Stomach smooth muscle (tissue), 2 donors: ENCODE results near the gene ANGPTL2.

Experiments
- H3K27ac ChIP-seq: one replicate; pipeline ENCODE4 v1.7.0; 2013; ENCODE audit warnings: mild to moderate bottlenecking, low read length, inconsistent platforms
- H3K27me3 ChIP-seq, 2 donors: one replicate each; pipeline ENCODE4 v1.7.0; 2013; ENCODE audit warnings: low read length in 2 of 2; ENCODE audit not compliant: insufficient read depth in 2 of 2, control insufficient read depth in 1 of 2
- H3K36me3 ChIP-seq, 2 donors: one replicate each; pipeline ENCODE4 v1.7.0; 2013; ENCODE audit warnings: low read length in 2 of 2; ENCODE audit not compliant: control insufficient read depth in 2 of 2, insufficient read depth in 2 of 2
- H3K4me1 ChIP-seq: one replicate; pipeline ENCODE4 v1.7.0; 2013; ENCODE audit warnings: low read length; ENCODE audit not compliant: control insufficient read depth, insufficient read depth
- H3K4me3 ChIP-seq, 2 donors: one replicate each; pipeline ENCODE4 v1.7.0; 2013; ENCODE audit warnings: low read length in 2 of 2
- H3K9ac ChIP-seq, 2 donors: one replicate each; pipeline ENCODE4 v1.7.0; 2013; ENCODE audit warnings: low read length in 2 of 2, mild to moderate bottlenecking in 1 of 2
- H3K9me3 ChIP-seq, 2 donors: one replicate each; pipeline ENCODE4 v1.7.0; 2013; ENCODE audit warnings: low read length in 2 of 2; ENCODE audit not compliant: control insufficient read depth in 2 of 2
- donor health status: healthy.
- donor health status: Pancreatic carcinoma.

The ANGPTL2 gene

DNA sequence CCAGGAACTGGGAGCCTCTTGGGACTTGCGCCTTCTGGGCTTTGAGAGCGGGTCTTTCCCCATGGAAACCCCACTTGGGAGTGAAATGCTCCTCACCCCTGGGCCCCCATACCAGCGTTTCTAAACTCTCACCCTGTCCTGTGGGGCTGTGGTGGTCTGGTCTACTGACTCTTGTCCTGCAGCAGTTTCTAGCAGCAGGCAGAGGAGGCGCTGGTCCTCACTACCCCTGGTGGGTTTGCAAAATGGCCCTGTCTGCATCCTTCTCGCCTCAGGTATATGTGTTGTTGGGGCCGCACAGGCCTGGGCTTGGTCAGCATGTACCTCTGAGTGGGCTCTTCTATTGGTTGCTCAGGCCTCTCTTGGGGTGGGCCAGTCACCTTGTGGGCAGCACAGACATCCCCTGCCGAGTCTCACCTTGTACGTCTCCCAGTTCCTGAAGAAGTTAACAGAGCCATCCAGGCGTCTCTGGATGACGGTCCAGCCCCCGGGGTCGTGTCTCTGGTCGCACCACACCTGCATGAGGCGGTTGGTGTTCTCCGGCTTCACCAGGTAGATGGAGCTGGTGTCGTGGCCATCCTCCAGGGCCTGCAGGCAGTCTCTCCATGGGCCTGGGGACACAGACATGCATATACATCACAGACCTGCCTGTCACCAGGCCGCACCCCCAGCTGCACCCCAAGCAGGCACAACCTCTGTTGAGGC is 29.0 kb downstream of the ANGPTL2 start:
- H3K36me3 ChIP-seq: peaks cover 43 to 50% of the 10 kb centered on the region in 2 donors
- H3K27me3 ChIP-seq: no peaks in the 10 kb centered on the region
- H3K9me3 ChIP-seq: no peaks in the 10 kb centered on the region
- H3K4me3 ChIP-seq: no peak overlapping the region
- H3K9ac ChIP-seq: no peak overlapping the region
- H3K4me1 ChIP-seq: peaks cover 11% of the 10 kb centered on the region
- no peak overlapping the region for H3K27ac ChIP-seq

DNA sequence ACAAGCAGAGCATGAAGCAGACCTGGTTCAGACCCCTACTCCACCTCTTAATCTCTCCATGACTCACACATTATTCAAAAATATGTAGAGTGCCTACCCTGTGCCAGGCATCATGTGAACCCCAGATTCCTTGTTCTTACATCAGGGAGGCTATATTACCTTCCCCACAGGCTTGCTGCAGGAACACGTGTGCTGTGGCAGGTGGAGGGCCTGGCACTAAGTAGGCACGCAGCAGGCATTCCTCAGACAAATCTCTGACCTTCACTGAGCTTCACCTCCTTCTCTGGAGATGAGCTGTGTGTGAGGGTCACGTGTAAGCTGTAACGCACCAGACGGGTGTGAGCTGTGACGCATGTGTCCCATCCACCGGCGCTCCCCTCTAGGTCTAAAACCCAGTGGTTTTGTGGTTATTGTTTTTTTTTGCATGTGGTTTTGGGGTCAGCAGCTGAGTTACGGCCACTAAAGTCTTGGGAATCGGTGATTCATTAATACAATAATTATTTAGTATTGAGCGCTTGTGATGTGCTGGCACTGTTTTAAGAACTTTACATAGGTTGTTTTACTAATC is 30.3 kb downstream of the ANGPTL2 start:
- Histone ChIP-seq H3K27ac (peak overlapping the region; percentile 11), H3K4me1 (peaks cover 6% of the 10 kb centered on the region), H3K9me3 (no peaks in the 10 kb centered on the region), H3K36me3 (peaks cover 55 to 57% of the 10 kb centered on the region in 2 donors), H3K9ac (no peak overlapping the region), H3K27me3 (no peaks in the 10 kb centered on the region), H3K4me3 (no peak overlapping the region)

DNA sequence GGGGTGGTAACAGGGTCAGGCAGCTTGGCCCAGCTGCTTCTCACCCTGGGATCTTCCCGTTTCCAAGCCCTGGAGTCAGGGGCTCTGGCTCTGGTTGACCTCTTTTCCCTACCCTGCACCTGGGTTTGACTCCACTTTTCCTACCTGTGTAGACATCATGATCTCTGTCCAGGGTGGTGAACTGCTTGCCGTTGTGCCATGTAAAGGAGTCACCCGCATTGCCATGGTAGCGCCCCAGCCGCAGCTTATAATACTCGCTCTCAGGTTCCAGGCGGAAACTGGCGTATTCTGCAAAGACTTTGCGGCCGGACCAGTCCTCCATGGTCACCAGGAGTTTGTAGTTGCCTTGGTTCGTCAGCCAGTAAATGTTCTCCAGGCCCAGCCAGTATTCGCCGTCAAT is 30.9 kb downstream of the ANGPTL2 start:
- peak overlapping the region; percentile 11 for H3K27ac ChIP-seq
- peaks cover 6% of the 10 kb centered on the region for H3K4me1 ChIP-seq
- H3K9ac ChIP-seq: no peak overlapping the region
- no peaks in the 10 kb centered on the region for H3K9me3 ChIP-seq
- H3K4me3 ChIP-seq: no peak overlapping the region
- peaks cover 55 to 61% of the 10 kb centered on the region in 2 donors for H3K36me3 ChIP-seq
- no peaks in the 10 kb centered on the region for H3K27me3 ChIP-seq

DNA sequence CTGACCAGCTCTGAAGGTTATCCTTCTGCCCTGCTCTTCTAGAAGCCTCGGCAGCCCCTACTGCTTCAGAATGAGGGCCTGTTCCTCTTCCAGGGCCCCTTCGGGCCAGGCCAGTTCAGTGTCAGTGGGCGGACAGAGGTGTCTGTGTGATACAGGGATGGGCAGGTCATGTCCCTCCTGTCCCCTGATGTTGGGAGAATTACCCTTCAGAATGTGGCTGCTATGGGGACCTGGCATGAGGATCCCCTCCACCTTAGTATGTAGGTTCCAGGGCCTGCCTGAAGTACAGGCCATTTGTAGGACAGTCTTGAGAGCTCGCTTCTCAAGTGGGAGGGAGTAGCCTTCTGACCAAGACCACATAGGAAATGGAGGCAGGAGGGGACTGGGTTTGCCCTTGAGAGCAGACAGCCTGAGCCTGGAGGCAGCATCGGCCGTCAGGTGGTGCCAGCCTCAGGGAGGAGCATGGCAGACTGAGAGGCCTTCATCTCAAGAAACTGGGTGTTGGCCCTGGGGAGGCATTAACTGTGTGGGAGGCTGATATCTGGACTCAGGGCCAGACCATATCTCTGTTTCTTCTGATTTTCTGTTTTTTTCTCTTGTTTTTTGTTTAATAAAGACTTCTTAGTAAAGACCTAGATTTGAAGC is 32.0 kb downstream of the ANGPTL2 start:
- Histone ChIP-seq H3K4me1 (peaks cover 6% of the 10 kb centered on the region), H3K9me3 (no peaks in the 10 kb centered on the region), H3K27me3 (no peaks in the 10 kb centered on the region), H3K4me3 (no peak overlapping the region), H3K27ac (peak overlapping the region; percentile 41), H3K9ac (no peak overlapping the region), H3K36me3 (peaks cover 49 to 55% of the 10 kb centered on the region in 2 donors)

- H3K36me3 ChIP-seq: peaks cover 49 to 55% of the 10 kb centered on the region in 2 donors
- no peaks in the 10 kb centered on the region for H3K27me3 ChIP-seq
- no peak overlapping the region for H3K9ac ChIP-seq
- H3K4me3 ChIP-seq: no peak overlapping the region
- peaks cover 6% of the 10 kb centered on the region for H3K4me1 ChIP-seq
- H3K9me3 ChIP-seq: no peaks in the 10 kb centered on the region
- peak overlapping the region; percentile 41 for H3K27ac ChIP-seq
Observed at GRCh38 chr9:127089631-127090081, 32.8 kb downstream of the ANGPTL2 start.

- no peak overlapping the region for H3K4me3 ChIP-seq
- H3K9me3 ChIP-seq: no peaks in the 10 kb centered on the region
- H3K27ac ChIP-seq: peak overlapping the region; percentile 41
- peaks cover 49 to 55% of the 10 kb centered on the region in 2 donors for H3K36me3 ChIP-seq
- peaks cover 6% of the 10 kb centered on the region for H3K4me1 ChIP-seq
- no peaks in the 10 kb centered on the region for H3K27me3 ChIP-seq
- H3K9ac ChIP-seq: no peak overlapping the region
Observed at GRCh38 chr9:127088724-127089615, 33.5 kb downstream of the ANGPTL2 start.

DNA sequence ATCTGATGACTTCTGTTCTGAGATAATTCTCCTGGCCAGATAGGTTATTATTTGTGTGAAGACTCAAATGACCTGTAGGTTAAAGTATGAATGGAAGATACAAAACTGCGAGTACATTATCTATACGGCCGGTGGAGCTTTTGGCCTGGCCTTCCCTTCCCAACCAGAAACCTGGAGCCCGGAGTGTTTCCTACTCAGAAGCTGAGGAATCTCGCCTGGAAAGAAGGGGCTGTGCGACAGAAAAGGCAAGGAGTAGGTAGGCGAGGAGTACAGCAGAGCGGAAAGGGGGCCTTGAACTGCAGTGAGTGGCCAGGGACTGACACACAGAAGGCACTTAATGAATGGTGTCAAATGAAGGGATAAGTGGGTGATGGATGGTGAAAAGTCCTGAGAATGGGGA is 34.6 kb downstream of the ANGPTL2 start:
- H3K27ac ChIP-seq: no peak overlapping the region
- no peaks in the 10 kb centered on the region for H3K27me3 ChIP-seq
- H3K36me3 ChIP-seq: peaks cover 41 to 45% of the 10 kb centered on the region in 2 donors

DNA sequence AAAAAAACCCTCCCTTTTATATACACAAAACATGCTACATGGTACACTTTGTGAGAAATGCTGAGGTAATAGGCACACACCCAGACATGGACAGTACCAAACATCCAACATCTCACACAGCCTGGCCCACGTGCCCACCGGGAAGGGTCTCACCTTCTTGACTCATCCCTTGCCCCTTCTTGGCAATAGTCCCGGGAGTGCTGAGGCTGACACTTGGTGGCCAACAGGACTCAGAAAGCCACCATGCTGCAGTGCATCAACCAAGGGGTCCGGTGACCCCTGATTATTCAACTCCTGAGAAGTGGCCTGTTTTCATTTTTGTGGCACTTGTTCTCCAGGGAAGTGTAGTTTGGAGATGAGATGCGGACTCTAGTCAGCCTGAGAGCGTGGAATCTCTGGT is 35.0 kb downstream of the ANGPTL2 start:
- no peak overlapping the region for H3K27ac ChIP-seq
- H3K9me3 ChIP-seq: no peaks in the 10 kb centered on the region
- peaks cover 6% of the 10 kb centered on the region for H3K4me1 ChIP-seq
- H3K4me3 ChIP-seq: no peak overlapping the region
- H3K36me3 ChIP-seq: peaks cover 36 to 40% of the 10 kb centered on the region in 2 donors
- H3K27me3 ChIP-seq: no peaks in the 10 kb centered on the region
- no peak overlapping the region for H3K9ac ChIP-seq

More for the DNA sequence above, 34.6 kb downstream of the ANGPTL2 start:
- Histone ChIP-seq H3K9ac (no peak overlapping the region), H3K9me3 (no peaks in the 10 kb centered on the region), H3K4me1 (peaks cover 6% of the 10 kb centered on the region), H3K4me3 (no peak overlapping the region)

- H3K36me3 ChIP-seq: peaks cover 30 to 34% of the 10 kb centered on the region in 2 donors
Observed at GRCh38 chr9:127086771-127087170, 35.7 kb downstream of the ANGPTL2 start.

GRCh38 chr9:127085186-127085585 is 37.2 kb downstream of the ANGPTL2 start:
- Histone ChIP-seq H3K9ac (no peak overlapping the region), H3K4me3 (no peak overlapping the region), H3K36me3 (peaks cover 18 to 21% of the 10 kb centered on the region in 2 donors), H3K27ac (peak overlapping the region; percentile 24), H3K9me3 (no peaks in the 10 kb centered on the region), H3K4me1 (peaks cover 3% of the 10 kb centered on the region), H3K27me3 (peaks cover 0 to 2% of the 10 kb centered on the region in 2 donors)

More at GRCh38 chr9:127086771-127087170, 35.7 kb downstream of the ANGPTL2 start:
- Histone ChIP-seq H3K27me3 (no peaks in the 10 kb centered on the region), H3K27ac (no peak overlapping the region), H3K9ac (no peak overlapping the region), H3K4me3 (no peak overlapping the region), H3K9me3 (no peaks in the 10 kb centered on the region), H3K4me1 (peaks cover 6% of the 10 kb centered on the region)
